Measurements from ENCODE around the gene ACTR3.
"Not testable (repeated sequence)": the region's sequence is repeated elsewhere in the genome, so short reads cannot be mapped to it uniquely, and the experiment has no call there.

The ACTR3 gene

GRCh38 chr2:113889471-113890252 is at the start of gene ACTR3:
ACTR3 (plus strand) TSS chr2:113890089; CDS start chr2:113890280, 191 bp downstream.
- in situ Hi-C loops (cut with MboI; ENCODE audit: low sequenced_read_pairs): no loop called here

GRCh38 chr2:113840518-113840917 is 49.4 kb upstream of the ACTR3 start:
- in situ Hi-C loops (cut with MboI; ENCODE audit: low sequenced_read_pairs): no loop called here

- in situ Hi-C loops (cut with MboI; ENCODE audit: low sequenced_read_pairs): no loop called here
Observed at GRCh38 chr2:113842919-113843736, 46.8 kb upstream of the ACTR3 start.

GRCh38 chr2:113843737-113844050 is 46.2 kb upstream of the ACTR3 start:
- in situ Hi-C loops (cut with MboI; ENCODE audit: low sequenced_read_pairs): not testable (repeated sequence)

GRCh38 chr2:113845261-113845660 is 44.6 kb upstream of the ACTR3 start:
- in situ Hi-C loops (cut with MboI; ENCODE audit: low sequenced_read_pairs): no loop called here

- in situ Hi-C loops (cut with MboI; ENCODE audit: low sequenced_read_pairs): not testable (repeated sequence)
Observed at GRCh38 chr2:113845796-113846195, 44.1 kb upstream of the ACTR3 start.

GRCh38 chr2:113846429-113846828 is 43.5 kb upstream of the ACTR3 start:
- in situ Hi-C loops (cut with MboI; ENCODE audit: low sequenced_read_pairs): no loop called here

- in situ Hi-C loops (cut with MboI; ENCODE audit: low sequenced_read_pairs): no loop called here
Observed at GRCh38 chr2:113847144-113847543, 42.7 kb upstream of the ACTR3 start.

GRCh38 chr2:113848758-113849415 is 41.0 kb upstream of the ACTR3 start:
- in situ Hi-C loops (cut with MboI; ENCODE audit: low sequenced_read_pairs): no loop called here

- in situ Hi-C loops (cut with MboI; ENCODE audit: low sequenced_read_pairs): loop anchor here (10.0 kb wide), 1 partner anchor 86 kb away; no protein-coding TSS in a partner anchor
Observed at GRCh38 chr2:113850687-113851086, 39.2 kb upstream of the ACTR3 start.

- in situ Hi-C loops (cut with MboI; ENCODE audit: low sequenced_read_pairs): loop anchor here (10.0 kb wide), 1 partner anchor 87 kb away; no protein-coding TSS in a partner anchor
Observed at GRCh38 chr2:113851640-113852039, 38.2 kb upstream of the ACTR3 start.

GRCh38 chr2:113854208-113854607 is 35.7 kb upstream of the ACTR3 start:
- in situ Hi-C loops (cut with MboI; ENCODE audit: low sequenced_read_pairs): loop anchor here (10.0 kb wide), 1 partner anchor 89 kb away; no protein-coding TSS in a partner anchor

GRCh38 chr2:113854970-113855740 is 34.7 kb upstream of the ACTR3 start:
- in situ Hi-C loops (cut with MboI; ENCODE audit: low sequenced_read_pairs): loop anchor here (10.0 kb wide), 1 partner anchor 90 kb away; no protein-coding TSS in a partner anchor

GRCh38 chr2:113857464-113857863 is 32.4 kb upstream of the ACTR3 start:
- in situ Hi-C loops (cut with MboI; ENCODE audit: low sequenced_read_pairs): loop anchor here (10.0 kb wide), 1 partner anchor 93 kb away; no protein-coding TSS in a partner anchor

- in situ Hi-C loops (cut with MboI; ENCODE audit: low sequenced_read_pairs): loop anchor here (10.0 kb wide), 1 partner anchor 94 kb away; no protein-coding TSS in a partner anchor
Observed at GRCh38 chr2:113858764-113859163, 31.1 kb upstream of the ACTR3 start.

- in situ Hi-C loops (cut with MboI; ENCODE audit: low sequenced_read_pairs): no loop called here
Observed at GRCh38 chr2:113861740-113862139, 28.1 kb upstream of the ACTR3 start.

- in situ Hi-C loops (cut with MboI; ENCODE audit: low sequenced_read_pairs): no loop called here
Observed at GRCh38 chr2:113863144-113863543, 26.7 kb upstream of the ACTR3 start.

- in situ Hi-C loops (cut with MboI; ENCODE audit: low sequenced_read_pairs): no loop called here
Observed at GRCh38 chr2:113867571-113867970, 22.3 kb upstream of the ACTR3 start.

- in situ Hi-C loops (cut with MboI; ENCODE audit: low sequenced_read_pairs): no loop called here
Observed at GRCh38 chr2:113869253-113869652, 20.6 kb upstream of the ACTR3 start.

GRCh38 chr2:113872201-113872600 is 17.7 kb upstream of the ACTR3 start:
- in situ Hi-C loops (cut with MboI; ENCODE audit: low sequenced_read_pairs): no loop called here
